C4-2B (cell line): ENCODE measurements around the gene TXNDC12.

Experiments used
- H3K27ac ChIP-seq: fragments of 450-650 bp; 2 replicates; pipeline ENCODE4 v1.5.1; 2017
- CTCF ChIP-seq: fragments of 450-650 bp; conservative IDR thresholded peaks from 2 replicates; pipeline ENCODE4 v1.5.1; 2017; ENCODE audit warnings: mild to moderate bottlenecking
- ZFX ChIP-seq: fragments of 450-650 bp; IDR thresholded peaks from 2 replicates; pipeline ENCODE4 v1.6.1; 2017

The TXNDC12 gene

GRCh38 chr1:51988254-51988653 is 66.7 kb downstream of the TXNDC12 start:
- no peak overlapping the region for H3K27ac ChIP-seq
- TF ChIP-seq ZFX (no peak), CTCF (no peak)

DNA sequence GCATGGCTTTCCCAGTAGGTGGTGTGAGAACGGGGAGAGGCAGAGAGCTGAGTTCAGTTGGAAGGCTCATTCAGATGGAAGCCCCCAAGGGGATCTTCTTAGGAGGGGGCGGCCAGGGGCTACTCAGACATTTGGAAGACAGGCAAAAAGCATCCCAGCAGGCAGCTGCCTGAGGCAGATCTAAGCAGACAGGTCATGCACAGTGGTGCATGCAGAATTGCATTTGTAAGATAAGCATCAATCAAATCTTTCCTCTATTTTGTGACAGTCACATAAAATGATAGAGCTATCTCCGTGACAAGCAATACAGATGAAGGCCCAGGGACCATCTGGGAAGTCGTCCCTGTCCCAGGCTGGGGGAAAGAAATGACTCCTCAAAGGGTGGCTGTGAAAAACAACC is 68.3 kb downstream of the TXNDC12 start:
- 0 out of 2 replicates have a peak overlapping the region, but pooled peaks have one; percentile 6 for H3K27ac ChIP-seq
- TF ChIP-seq ZFX: no peak
- no peak for TF ChIP-seq CTCF

DNA sequence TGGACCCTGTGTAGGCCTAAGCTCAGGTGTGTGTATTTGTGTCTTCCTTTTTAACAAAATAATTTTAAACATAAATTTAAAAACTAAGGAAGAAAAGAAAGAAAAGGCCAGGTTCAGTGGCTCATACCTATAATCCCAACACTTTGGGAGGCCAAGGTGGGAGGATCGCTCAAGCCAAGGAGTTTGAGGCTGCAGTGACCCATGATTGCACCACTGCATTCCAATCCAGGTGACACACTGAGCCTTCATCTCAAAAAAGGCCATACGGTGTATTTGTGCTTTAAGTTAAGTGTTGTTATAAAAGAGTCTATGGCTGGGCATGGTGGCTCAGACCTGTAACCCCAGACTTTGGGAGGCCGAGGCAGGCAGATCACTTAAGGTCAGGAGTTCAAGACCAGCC is 72.8 kb downstream of the TXNDC12 start:
- no peak for TF ChIP-seq ZFX
- no peak for TF ChIP-seq CTCF
- H3K27ac ChIP-seq: no peak overlapping the region

- no peak for TF ChIP-seq CTCF
- TF ChIP-seq ZFX: no peak
- H3K27ac ChIP-seq: no peak overlapping the region
Observed at GRCh38 chr1:51981555-51981954, 73.4 kb downstream of the TXNDC12 start.

DNA sequence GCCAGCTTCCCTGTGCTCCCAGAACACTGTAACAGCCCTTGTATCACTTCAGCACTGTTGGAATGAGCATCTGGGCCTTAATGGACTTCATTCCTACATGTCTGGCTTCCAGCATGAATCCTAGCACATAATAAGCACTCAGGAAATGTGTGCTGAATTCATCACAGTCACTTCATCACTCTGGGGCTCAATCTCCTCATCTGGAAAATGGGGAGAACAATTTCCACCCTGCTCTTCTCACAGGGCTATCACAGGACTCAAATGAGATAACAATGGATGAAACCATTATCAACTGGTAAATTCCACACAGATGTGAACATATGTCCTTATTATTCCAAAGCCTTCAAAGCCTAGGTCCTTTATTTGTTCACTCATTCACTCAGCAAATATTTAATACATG is 76.9 kb downstream of the TXNDC12 start:
- TF ChIP-seq ZFX: no peak
- H3K27ac ChIP-seq: no peak overlapping the region; the same call in 1 of the 2 replicates

- H3K27ac ChIP-seq: peak overlapping the region; percentile 34; the same call in 1 of the 2 replicates
Observed at GRCh38 chr1:51976846-51977602, 78.0 kb downstream of the TXNDC12 start.

GRCh38 chr1:51973587-51974474 is 81.2 kb downstream of the TXNDC12 start:
- H3K27ac ChIP-seq: no peak overlapping the region

More at GRCh38 chr1:51976846-51977602, 78.0 kb downstream of the TXNDC12 start:
- TF ChIP-seq ZFX (no peak), CTCF (no peak)

More at GRCh38 chr1:51973587-51974474, 81.2 kb downstream of the TXNDC12 start:
- TF ChIP-seq CTCF (no peak), ZFX (no peak)
